ENCODE results near the gene DNAJC12.
"Not testable (repeated sequence)": the region's sequence is repeated elsewhere in the genome, so short reads cannot be mapped to it uniquely, and the experiment has no call there.

DNAJC12 gene

DNA sequence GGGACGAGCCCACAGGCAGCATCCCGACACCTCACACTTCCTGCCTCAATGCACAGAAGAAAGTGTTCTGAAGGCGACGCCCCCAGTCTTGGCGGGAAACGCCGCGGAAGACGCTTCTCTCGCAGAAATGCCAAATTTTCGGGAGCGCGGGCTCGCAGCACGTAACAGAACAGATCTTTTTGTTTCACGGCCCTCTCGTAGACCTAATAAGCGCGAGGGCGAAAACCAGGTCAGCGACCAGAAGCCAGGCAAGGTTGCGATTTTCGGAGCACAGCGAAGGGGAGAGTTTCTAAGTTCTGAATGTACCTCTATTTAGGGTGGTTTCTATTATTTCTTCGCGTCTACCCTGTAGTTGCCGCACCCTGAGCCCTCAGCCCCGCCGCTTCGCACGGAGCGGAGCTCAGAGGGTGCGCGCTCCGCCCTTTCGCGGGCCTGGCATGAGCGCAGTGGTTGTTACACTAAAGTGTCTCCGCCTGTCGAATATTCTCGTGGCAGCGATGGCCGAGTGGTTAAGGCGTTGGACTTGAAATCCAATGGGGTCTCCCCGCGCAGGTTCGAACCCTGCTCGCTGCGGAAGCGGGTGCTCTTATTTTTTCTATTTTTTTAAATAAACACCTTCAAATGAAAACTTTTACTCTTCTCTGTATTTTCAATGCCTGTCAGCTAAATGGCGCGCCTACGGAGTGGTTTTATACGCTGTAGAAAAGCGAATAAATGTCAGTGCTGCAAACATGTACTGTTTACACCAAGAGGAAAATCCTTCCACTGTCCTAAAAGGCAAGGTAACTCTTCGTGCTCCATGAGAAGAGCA lies 73.8 kb downstream of the DNAJC12 start:
- TF ChIP-seq, protein P1, sequence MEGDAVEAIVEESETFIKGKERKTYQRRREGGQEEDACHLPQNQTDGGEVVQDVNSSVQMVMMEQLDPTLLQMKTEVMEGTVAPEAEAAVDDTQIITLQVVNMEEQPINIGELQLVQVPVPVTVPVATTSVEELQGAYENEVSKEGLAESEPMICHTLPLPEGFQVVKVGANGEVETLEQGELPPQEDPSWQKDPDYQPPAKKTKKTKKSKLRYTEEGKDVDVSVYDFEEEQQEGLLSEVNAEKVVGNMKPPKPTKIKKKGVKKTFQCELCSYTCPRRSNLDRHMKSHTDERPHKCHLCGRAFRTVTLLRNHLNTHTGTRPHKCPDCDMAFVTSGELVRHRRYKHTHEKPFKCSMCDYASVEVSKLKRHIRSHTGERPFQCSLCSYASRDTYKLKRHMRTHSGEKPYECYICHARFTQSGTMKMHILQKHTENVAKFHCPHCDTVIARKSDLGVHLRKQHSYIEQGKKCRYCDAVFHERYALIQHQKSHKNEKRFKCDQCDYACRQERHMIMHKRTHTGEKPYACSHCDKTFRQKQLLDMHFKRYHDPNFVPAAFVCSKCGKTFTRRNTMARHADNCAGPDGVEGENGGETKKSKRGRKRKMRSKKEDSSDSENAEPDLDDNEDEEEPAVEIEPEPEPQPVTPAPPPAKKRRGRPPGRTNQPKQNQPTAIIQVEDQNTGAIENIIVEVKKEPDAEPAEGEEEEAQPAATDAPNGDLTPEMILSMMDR (IDR thresholded peaks at IDR 0.05; ENCODE audit: low read depth, low read length, missing control alignments): no peak
- peak; percentile 74 for DNase-seq (ENCODE audit: extremely low read depth, low read depth)
- H3K4me3 ChIP-seq (replicated peaks; ENCODE audit: low read depth, low read length): peak overlapping the region; percentile 54

DNA sequence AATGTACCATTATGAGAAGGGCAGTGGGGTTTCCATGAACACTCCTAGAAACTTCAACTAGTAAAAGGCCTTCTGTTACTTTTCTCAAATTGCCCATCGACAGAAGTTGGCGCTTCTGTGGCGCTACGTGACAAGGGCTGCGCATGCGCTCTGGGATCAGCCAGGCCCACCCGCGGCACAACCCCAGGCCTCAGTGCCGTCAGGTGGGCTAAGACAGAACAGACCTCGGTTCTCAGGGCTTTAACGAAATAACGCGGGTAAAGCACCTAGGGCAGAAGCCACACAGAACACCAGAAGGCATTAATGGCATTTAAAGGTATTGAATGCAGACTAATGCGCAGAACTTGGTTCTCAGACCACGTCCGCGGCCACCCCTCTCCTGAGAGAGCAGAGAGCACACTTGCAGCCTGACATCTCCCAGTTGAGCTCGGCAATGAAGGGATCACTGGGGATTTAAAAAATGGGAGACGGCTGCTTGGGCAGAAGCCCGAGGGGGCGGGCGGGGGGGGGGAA lies 74.4 kb downstream of the DNAJC12 start:
- TF ChIP-seq, protein P1 (IDR thresholded peaks at IDR 0.05; ENCODE audit: low read depth, low read length, missing control alignments): no peak
- DNase-seq (ENCODE audit: extremely low read depth, low read depth): peak; percentile 7
- H3K4me3 ChIP-seq (replicated peaks; ENCODE audit: low read depth, low read length): peak overlapping the region; percentile 54

DNA sequence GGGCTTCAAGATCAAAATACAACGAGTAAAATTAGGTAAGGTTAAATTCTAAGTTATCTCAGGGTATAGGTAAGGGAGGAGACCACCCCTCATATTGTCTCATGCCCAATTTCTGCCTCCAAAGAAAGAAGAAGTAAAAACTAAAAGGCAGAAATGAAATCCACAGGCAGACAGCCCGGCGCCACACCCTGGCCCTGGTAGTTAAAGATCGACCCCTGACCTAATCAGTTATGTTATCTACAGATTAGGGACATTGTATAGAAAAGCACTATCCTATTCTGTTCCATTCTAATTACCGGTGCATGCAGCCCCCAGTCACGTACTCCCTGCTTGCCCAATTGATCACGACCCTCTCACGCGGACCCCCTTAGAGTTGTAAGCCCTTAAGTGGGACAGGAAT lies 75.4 kb downstream of the DNAJC12 start:
- DNase-seq (ENCODE audit: extremely low read depth, low read depth); H3K4me3 ChIP-seq (replicated peaks; ENCODE audit: low read depth, low read length): not testable (repeated sequence)

DNA sequence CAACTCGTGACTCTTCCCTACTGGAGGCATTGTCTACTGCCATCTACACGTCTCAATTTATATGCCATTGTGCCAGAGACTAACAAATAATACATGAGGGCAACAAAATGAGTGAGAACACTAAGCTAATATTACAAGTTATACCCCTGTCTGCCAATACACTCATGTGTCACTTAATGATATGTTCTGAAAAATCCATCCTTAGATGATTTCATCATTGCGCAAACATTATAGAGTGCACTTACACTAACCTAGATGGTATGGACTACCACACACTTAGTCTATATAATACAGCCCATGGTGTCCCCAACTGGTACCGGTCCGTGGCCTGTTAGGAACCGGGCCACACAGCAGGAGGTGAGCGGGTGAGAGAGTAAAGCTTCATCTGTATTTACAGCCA lies 77.7 kb downstream of the DNAJC12 start:
- no peak for DNase-seq (ENCODE audit: extremely low read depth, low read depth)
- H3K4me3 ChIP-seq (replicated peaks; ENCODE audit: low read depth, low read length): no peak overlapping the region
- TF ChIP-seq, protein P1 (IDR thresholded peaks at IDR 0.05; ENCODE audit: low read depth, low read length, missing control alignments): no peak
